OCI-LY1 (cell line): ENCODE results near the gene PCBP3.

Experiments
- H2AFZ ChIP-seq: fragments of 200-600 bp; sonication (generic), shearing (Covaris generic); 2 replicates; pipeline ENCODE4 v1.6.0; 2014; ENCODE audit warnings: antibody characterized with exemption, mild to moderate bottlenecking, low read length
- H3F3A ChIP-seq: fragments of 200-600 bp; sonication (generic), shearing (Covaris generic); 2 replicates; pipeline ENCODE4 v1.6.0; 2014; ENCODE audit warnings: mild to moderate bottlenecking, antibody characterized with exemption, low read length, moderate library complexity; ENCODE audit not compliant: insufficient read depth
- H3K27ac ChIP-seq: fragments of 200-600 bp; sonication (generic); 2 replicates; pipeline ENCODE4 v1.5.1; 2014; ENCODE audit warnings: low read length, mixed run types, mild to moderate bottlenecking, low read depth; ENCODE audit not compliant: poor library complexity, severe bottlenecking
- H3K27me3 ChIP-seq: fragments of 200-600 bp; sonication (generic); 2 replicates; pipeline ENCODE4 v1.6.0; 2014; ENCODE audit warnings: antibody characterized with exemption, mild to moderate bottlenecking, low read length, moderate library complexity; ENCODE audit not compliant: insufficient read depth
- H3K36me3 ChIP-seq: fragments of 200-600 bp; sonication (generic); 2 replicates; pipeline ENCODE4 v1.6.1; 2014; ENCODE audit warnings: mild to moderate bottlenecking, antibody characterized with exemption, low read length, moderate library complexity, mixed read lengths; ENCODE audit not compliant: insufficient read depth
- H3K4me1 ChIP-seq: fragments of 200-600 bp; sonication (generic); 2 replicates; pipeline ENCODE4 v1.5.1; 2014; ENCODE audit warnings: mild to moderate bottlenecking, low read length, moderate library complexity; ENCODE audit not compliant: insufficient read depth, severe bottlenecking
- H3K4me2 ChIP-seq: fragments of 200-600 bp; sonication (generic), shearing (Covaris generic); 2 replicates; pipeline ENCODE4 v1.6.1; 2014; ENCODE audit warnings: low read length
- H3K4me3 ChIP-seq: fragments of 200-600 bp; sonication (generic); 2 replicates; pipeline ENCODE4 v1.5.1; 2014; ENCODE audit warnings: low read length, low read depth, mild to moderate bottlenecking, mixed read lengths; ENCODE audit not compliant: poor library complexity, severe bottlenecking
- H3K79me2 ChIP-seq: fragments of 200-600 bp; shearing (Covaris generic); 2 replicates; pipeline ENCODE4 v1.6.1; 2016; ENCODE audit warnings: mixed run types, low read length, mixed read lengths; ENCODE audit not compliant: insufficient read depth
- H3K9ac ChIP-seq: fragments of 200-600 bp; sonication (generic), shearing (Covaris generic); 2 replicates; pipeline ENCODE4 v1.6.1; 2014; ENCODE audit warnings: mild to moderate bottlenecking, low read length, mixed read lengths
- H3K9me2 ChIP-seq: fragments of 200-600 bp; sonication (generic), shearing (Covaris generic); 2 replicates; pipeline ENCODE4 v1.6.1; 2014; ENCODE audit warnings: low read depth, mild to moderate bottlenecking, low read length, mixed read lengths
- H3K9me3 ChIP-seq: fragments of 200-600 bp; shearing (Covaris generic); 2 replicates; pipeline ENCODE4 v1.6.1; 2014; ENCODE audit warnings: low read length, mixed read lengths
- H4K20me1 ChIP-seq: fragments of 200-600 bp; sonication (generic), shearing (Covaris generic); 2 replicates; pipeline ENCODE4 v1.6.0; 2016; ENCODE audit warnings: mild to moderate bottlenecking, low read length; ENCODE audit not compliant: insufficient read depth
- CTCF ChIP-seq: fragments of 200-600 bp; sonication (generic), shearing (Covaris generic); IDR thresholded peaks from 2 replicates; pipeline ENCODE4 v1.5.1; 2017; ENCODE audit warnings: mild to moderate bottlenecking, antibody characterized with exemption, low read length, moderate library complexity, mixed read lengths
- EZH2 ChIP-seq: fragments of 200-600 bp; sonication (generic), shearing (Covaris generic); IDR thresholded peaks from 2 replicates; pipeline ENCODE4 v1.8.0; 2017; ENCODE audit warnings: borderline replicate concordance, mixed run types, mild to moderate bottlenecking, antibody characterized with exemption, low read length, moderate library complexity, mixed read lengths

PCBP3 gene

GRCh38 chr21:45856906-45857305 lies 213.4 kb downstream of the PCBP3 start:
- Histone ChIP-seq H3K4me3 (no peak overlapping the region), H3K27ac (no peak overlapping the region), H3K36me3 (no peaks in the 10 kb centered on the region), H3K4me2 (no peak overlapping the region), H4K20me1 (no peaks in the 10 kb centered on the region), H2AFZ (no peak overlapping the region), H3K9me3 (no peaks in the 10 kb centered on the region), H3K9ac (no peak overlapping the region), H3K4me1 (no peaks in the 10 kb centered on the region), H3K79me2 (no peaks in the 10 kb centered on the region), H3K27me3 (no peaks in the 10 kb centered on the region; the same call in 1 of the 2 replicates), H3K9me2 (no peaks in the 10 kb centered on the region), H3F3A (no peaks in the 10 kb centered on the region)
- TF ChIP-seq CTCF (no peak), EZH2 (no peak)

- no peaks in the 10 kb centered on the region for H3K9me3 ChIP-seq
- H3K4me1 ChIP-seq = no peaks in the 10 kb centered on the region
- H3K27me3 ChIP-seq = peaks cover 5% of the 10 kb centered on the region
- no peak for TF ChIP-seq CTCF
- no peak for TF ChIP-seq EZH2
- H3K79me2 ChIP-seq = no peaks in the 10 kb centered on the region
- no peaks in the 10 kb centered on the region for H3K9me2 ChIP-seq
- H4K20me1 ChIP-seq = no peaks in the 10 kb centered on the region
- no peaks in the 10 kb centered on the region for H3K36me3 ChIP-seq
- no peak overlapping the region for H2AFZ ChIP-seq
- H3K4me2 ChIP-seq = no peak overlapping the region
- no peak overlapping the region for H3K27ac ChIP-seq
- no peak overlapping the region for H3K4me3 ChIP-seq
- H3K9ac ChIP-seq = no peak overlapping the region
- no peaks in the 10 kb centered on the region for H3F3A ChIP-seq
Observed at GRCh38 chr21:45857761-45858160, 214.2 kb downstream of the PCBP3 start.

- Histone ChIP-seq H3K27ac (no peak overlapping the region), H3K9me3 (no peaks in the 10 kb centered on the region), H3K4me1 (no peaks in the 10 kb centered on the region), H3K36me3 (no peaks in the 10 kb centered on the region), H3K9me2 (no peaks in the 10 kb centered on the region), H3K79me2 (no peaks in the 10 kb centered on the region), H3K9ac (no peak overlapping the region), H3K4me3 (no peak overlapping the region), H4K20me1 (no peaks in the 10 kb centered on the region), H3F3A (no peaks in the 10 kb centered on the region), H3K4me2 (no peak overlapping the region), H2AFZ (no peak overlapping the region), H3K27me3 (peaks cover 6% of the 10 kb centered on the region)
- TF ChIP-seq CTCF (no peak), EZH2 (no peak)
Observed at GRCh38 chr21:45858180-45858579, 214.7 kb downstream of the PCBP3 start.
